Measurements from ENCODE around the gene PDCD2L. TPM values are rescaled to one million over a fixed set of nuclear protein-coding genes. Genes with fewer than 3 reads are reported as not detected.

The PDCD2L gene
- total RNA-seq, 1 experiment from 2014 or later: 43.3 TPM

DNA sequence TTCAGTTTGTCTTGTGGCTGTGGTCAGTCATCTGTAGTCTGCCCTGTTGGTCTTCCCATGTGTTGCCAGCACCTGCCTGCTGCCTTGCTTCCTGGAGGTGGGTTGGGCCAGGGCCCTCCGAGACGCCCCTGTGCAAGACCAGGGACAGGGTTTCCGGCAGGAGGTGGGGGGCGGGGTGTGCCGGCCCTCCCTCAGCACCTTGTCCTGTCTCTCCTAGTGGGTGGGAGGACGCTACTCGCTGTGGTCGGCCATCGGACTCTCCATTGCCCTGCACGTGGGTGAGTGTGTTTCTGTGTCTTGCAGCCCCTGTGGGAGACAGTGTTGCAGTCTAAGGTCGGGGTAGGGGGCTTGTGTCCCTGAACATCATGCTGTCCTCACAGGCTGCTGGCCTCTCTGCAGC is 11.2 kb upstream of the PDCD2L start:
- Histone ChIP-seq H3K4me1 (ENCODE audit: insufficient read depth, low read length) (no peaks in the 10 kb centered on the region), H3K14ac (ENCODE audit: insufficient read depth, low read length) (no peak overlapping the region), H4K8ac (replicated peaks; ENCODE audit: insufficient read length, low read depth, low read length) (no peak overlapping the region), H2BK20ac (ENCODE audit: low read depth, low read length, poor library complexity, severe bottlenecking) (no peak overlapping the region), H3K4ac (ENCODE audit: low read depth, low read length) (no peak overlapping the region), H2BK120ac (ENCODE audit: low read depth, low read length, poor library complexity, severe bottlenecking) (no peak overlapping the region), H2AK5ac (ENCODE audit: insufficient read length, low read length) (no peak overlapping the region), H4K91ac (ENCODE audit: insufficient read length, low read depth, low read length) (no peak overlapping the region), H3K56ac (ENCODE audit: insufficient read length, low read depth, low read length) (no peak overlapping the region), H3K9ac (ENCODE audit: extremely low read depth, insufficient read length, low read length) (no peak overlapping the region), H3K4me2 (ENCODE audit: insufficient read depth, insufficient read length, low read length) (no peak overlapping the region), H3T11ph (ENCODE audit: low read length) (no peak overlapping the region), H3K79me1 (ENCODE audit: insufficient read depth, low read depth, low read length, poor library complexity, severe bottlenecking) (no peaks in the 10 kb centered on the region), H3K23ac (ENCODE audit: insufficient read length, low read depth, low read length) (no peak overlapping the region), H3K23me2 (ENCODE audit: insufficient read length, low read depth, low read length, poor library complexity, severe bottlenecking) (no peaks in the 10 kb centered on the region), H3K79me2 (ENCODE audit: insufficient read depth, low read length) (no peaks in the 10 kb centered on the region), H3K18ac (ENCODE audit: insufficient read length, low read depth, low read length) (no peak overlapping the region), H3K27ac (ENCODE audit: insufficient read length, low read depth, low read length) (no peak overlapping the region), H2AFZ (ENCODE audit: low read length) (no peak overlapping the region), H2BK15ac (ENCODE audit: low read depth, low read length) (no peak overlapping the region), H2BK5ac (ENCODE audit: insufficient read length, low read length) (no peak overlapping the region), H3K27me3 (ENCODE audit: insufficient read depth, low read length) (no peaks in the 10 kb centered on the region), H3K9me3 (ENCODE audit: control insufficient read depth, low read depth, low read length) (no peaks in the 10 kb centered on the region), H4K20me1 (ENCODE audit: control insufficient read depth, insufficient read depth, insufficient read length) (no peaks in the 10 kb centered on the region), H4K5ac (ENCODE audit: insufficient read length, low read depth, low read length) (no peak overlapping the region), H2BK12ac (ENCODE audit: insufficient read length, low read depth, low read length) (no peak overlapping the region)
- Mint-ChIP-seq H3K4me3 (no peak overlapping the region), H3K9me3 (no peaks in the 10 kb centered on the region), H3K27me3 (ENCODE audit: low read depth) (no peaks in the 10 kb centered on the region), H3K36me3 (ENCODE audit: insufficient read depth in 1 of 3, low read depth in 3 of 3) (peaks cover 14 to 35% (median 24%) of the 10 kb centered on the region in 3 experiments; a peak in 6 of 7 replicates), H3K27ac (no peak overlapping the region), H3K4me1 (no peaks in the 10 kb centered on the region)
- WGBS (ENCODE audit: extremely low coverage, insufficient read length, low lambda C conversion rate): no CpG with 5 or more reads among the region's 11 CpGs
- no peak for DNase-seq
- TF ChIP-seq, protein P1, sequence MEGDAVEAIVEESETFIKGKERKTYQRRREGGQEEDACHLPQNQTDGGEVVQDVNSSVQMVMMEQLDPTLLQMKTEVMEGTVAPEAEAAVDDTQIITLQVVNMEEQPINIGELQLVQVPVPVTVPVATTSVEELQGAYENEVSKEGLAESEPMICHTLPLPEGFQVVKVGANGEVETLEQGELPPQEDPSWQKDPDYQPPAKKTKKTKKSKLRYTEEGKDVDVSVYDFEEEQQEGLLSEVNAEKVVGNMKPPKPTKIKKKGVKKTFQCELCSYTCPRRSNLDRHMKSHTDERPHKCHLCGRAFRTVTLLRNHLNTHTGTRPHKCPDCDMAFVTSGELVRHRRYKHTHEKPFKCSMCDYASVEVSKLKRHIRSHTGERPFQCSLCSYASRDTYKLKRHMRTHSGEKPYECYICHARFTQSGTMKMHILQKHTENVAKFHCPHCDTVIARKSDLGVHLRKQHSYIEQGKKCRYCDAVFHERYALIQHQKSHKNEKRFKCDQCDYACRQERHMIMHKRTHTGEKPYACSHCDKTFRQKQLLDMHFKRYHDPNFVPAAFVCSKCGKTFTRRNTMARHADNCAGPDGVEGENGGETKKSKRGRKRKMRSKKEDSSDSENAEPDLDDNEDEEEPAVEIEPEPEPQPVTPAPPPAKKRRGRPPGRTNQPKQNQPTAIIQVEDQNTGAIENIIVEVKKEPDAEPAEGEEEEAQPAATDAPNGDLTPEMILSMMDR (conservative IDR thresholded peaks at IDR 0.05): no peak
